SK-N-MC (cell line): Measurements from ENCODE around the gene GYPB.
"Not testable (repeated sequence)": the region's sequence is repeated elsewhere in the genome, so short reads cannot be mapped to it uniquely, and the experiment has no call there.

ENCODE experiments used
- EZH2 ChIP-seq: fragments of 200-600 bp; sonication (generic); IDR thresholded peaks from one replicate; pipeline ENCODE4 v1.6.1; 2017; ENCODE audit warnings: antibody characterized with exemption
- FOXP2 ChIP-seq: optimal IDR thresholded peaks from 2 replicates; pipeline ENCODE3; 2011; ENCODE audit warnings: mild to moderate bottlenecking, moderate library complexity; ENCODE audit not compliant: insufficient read depth; ENCODE audit errors: extremely low read length, control extremely low read depth
- POLR2AphosphoS5 ChIP-seq: IDR thresholded peaks from 2 replicates; pipeline ENCODE4 v1.6.1; 2012; ENCODE audit warnings: mild to moderate bottlenecking, low read depth, low read length, borderline replicate concordance

GRCh38 chr4:144055336-144055735 is 36.2 kb upstream of the GYPB start:
- not testable (repeated sequence) for TF ChIP-seq EZH2, POLR2AphosphoS5, FOXP2
